HEK293 (cell line): ENCODE results near the gene CENPM.
A peak's percentile ranks its signal among the peaks of the same experiment; 100 is the strongest.

Experiments used
- CTCF ChIA-PET: fragments of 350-600 bp; formaldehyde crosslinking; extraction: SDS; loops from one replicate; lab custom pipeline; 2021; ENCODE audit warnings: antibody characterized with exemption; lab: Yijun Ruan, JAX
- POLR2A ChIA-PET: fragments of 300-600 bp; formaldehyde crosslinking; extraction: SDS; loops from one replicate; lab custom pipeline; 2020; ENCODE audit warnings: antibody characterized with exemption, inconsistent platforms; lab: Yijun Ruan, JAX
- H3K27ac ChIP-seq: fragments of 200-500 bp; sonication (Bioruptor generic); 2 replicates; pipeline ENCODE4 v1.5.1; 2014; ENCODE audit warnings: low read depth, low read length, control low read depth, inconsistent platforms; ENCODE audit errors: extremely low read depth
- H3K36me3 ChIP-seq, 2 experiments: fragments of 200-500 bp in 1 of 2; sonication (Bioruptor generic) in 1 of 2; 1 replicate in 1 of 2; 2 replicates in 1 of 2; pipeline ENCODE4 v1.5.1; 2014 to 2017; ENCODE audit warnings: inconsistent platforms in 2 of 2, low read length in 2 of 2; ENCODE audit not compliant: control insufficient read depth in 2 of 2, insufficient read depth in 1 of 2
- H3K4me1 ChIP-seq: fragments of 200-500 bp; sonication (Bioruptor generic); 2 replicates; pipeline ENCODE4 v1.5.1; 2014; ENCODE audit warnings: mild to moderate bottlenecking, low read length, inconsistent platforms; ENCODE audit not compliant: control insufficient read depth, insufficient read depth
- H3K4me3 ChIP-seq: 2 replicates; pipeline ENCODE4 v1.5.1; 2011; ENCODE audit warnings: low read depth, mild to moderate bottlenecking, control low read depth, low read length, moderate library complexity
- H3K9me3 ChIP-seq: fragments of 200-500 bp; sonication (Bioruptor generic); 2 replicates; pipeline ENCODE4 v1.5.1; 2014; ENCODE audit warnings: low read depth, low read length, inconsistent platforms; ENCODE audit not compliant: control insufficient read depth, insufficient read depth
- EGR2 ChIP-seq: fragments of 450-650 bp; formaldehyde crosslinking; IDR thresholded peaks from 2 replicates; pipeline ENCODE4 v1.5.1; 2016; ENCODE audit warnings: low read depth, missing biosample characterization, missing genetic modification characterization
- GLI2 ChIP-seq: fragments of 450-650 bp; formaldehyde crosslinking; IDR thresholded peaks from 2 replicates; pipeline ENCODE4; 2017; ENCODE audit warnings: missing biosample characterization, missing genetic modification characterization, low read depth, borderline replicate concordance
- KLF1 ChIP-seq: fragments of 450-650 bp; formaldehyde crosslinking; IDR thresholded peaks from 2 replicates; pipeline ENCODE4 v1.5.1; 2016; ENCODE audit warnings: missing biosample characterization, missing genetic modification characterization
- MZF1 ChIP-seq: fragments of 450-650 bp; formaldehyde crosslinking; IDR thresholded peaks from 2 replicates; pipeline ENCODE4 v1.5.1; 2017; ENCODE audit warnings: missing biosample characterization, missing genetic modification characterization, borderline replicate concordance
- SCRT1 ChIP-seq: fragments of 450-650 bp; formaldehyde crosslinking; IDR thresholded peaks from 2 replicates; pipeline ENCODE4 v1.5.1; 2016; ENCODE audit warnings: missing biosample characterization, missing genetic modification characterization, borderline replicate concordance
- SCRT2 ChIP-seq: fragments of 450-650 bp; formaldehyde crosslinking; IDR thresholded peaks from 2 replicates; pipeline ENCODE4 v1.5.1; 2016; ENCODE audit warnings: missing biosample characterization, missing genetic modification characterization
- SETDB1 ChIP-seq: IDR thresholded peaks from one replicate; pipeline ENCODE4 v1.6.1; 2017; ENCODE audit warnings: mild to moderate bottlenecking, low read length, moderate library complexity, mixed read lengths; ENCODE audit not compliant: insufficient read length
- ZBTB17 ChIP-seq: fragments of 450-650 bp; formaldehyde crosslinking; IDR thresholded peaks from 2 replicates; pipeline ENCODE4 v1.5.1; 2016; ENCODE audit warnings: missing biosample characterization, missing genetic modification characterization
- ZBTB20 ChIP-seq: fragments of 450-650 bp; formaldehyde crosslinking; IDR thresholded peaks from 2 replicates; pipeline ENCODE4 v1.5.1; 2016; ENCODE audit warnings: missing biosample characterization, missing genetic modification characterization
- ZBTB21 ChIP-seq: fragments of 450-650 bp; formaldehyde crosslinking; IDR thresholded peaks from 2 replicates; pipeline ENCODE4 v1.5.1; 2017; ENCODE audit warnings: missing biosample characterization, missing genetic modification characterization
- ZFHX2 ChIP-seq: fragments of 450-650 bp; formaldehyde crosslinking; conservative IDR thresholded peaks from 2 replicates; pipeline ENCODE4 v1.5.1; 2016; ENCODE audit warnings: missing biosample characterization, missing genetic modification characterization
- ZIC2 ChIP-seq: fragments of 450-650 bp; formaldehyde crosslinking; IDR thresholded peaks from 2 replicates; pipeline ENCODE4 v1.5.1; 2016; ENCODE audit warnings: missing biosample characterization, missing genetic modification characterization
- ZNF175 ChIP-seq: fragments of 450-650 bp; formaldehyde crosslinking; IDR thresholded peaks from 2 replicates; pipeline ENCODE4 v1.5.1; 2016; ENCODE audit warnings: missing biosample characterization, missing genetic modification characterization
- ZNF184 ChIP-seq: fragments of 450-650 bp; IDR thresholded peaks from 2 replicates; pipeline ENCODE4 v1.5.1; 2018; ENCODE audit warnings: missing biosample characterization, mild to moderate bottlenecking, missing genetic modification characterization
- ZNF23 ChIP-seq: fragments of 450-650 bp; formaldehyde crosslinking; IDR thresholded peaks from 2 replicates; pipeline ENCODE4 v1.5.1; 2016; ENCODE audit warnings: missing biosample characterization, missing genetic modification characterization, borderline replicate concordance
- ZNF302 ChIP-seq: fragments of 450-650 bp; formaldehyde crosslinking; IDR thresholded peaks from 2 replicates; pipeline ENCODE4 v1.5.1; 2016; ENCODE audit warnings: missing biosample characterization, missing genetic modification characterization, low read depth
- ZNF404 ChIP-seq: fragments of 450-650 bp; formaldehyde crosslinking; IDR thresholded peaks from 2 replicates; pipeline ENCODE4 v1.5.1; 2017; ENCODE audit warnings: missing biosample characterization, missing genetic modification characterization
- ZNF548 ChIP-seq: fragments of 450-650 bp; formaldehyde crosslinking; IDR thresholded peaks from 2 replicates; pipeline ENCODE4 v1.5.1; 2016; ENCODE audit warnings: missing biosample characterization, missing genetic modification characterization
- ZNF600 ChIP-seq: fragments of 450-650 bp; formaldehyde crosslinking; IDR thresholded peaks from 2 replicates; pipeline ENCODE4 v1.5.1; 2016; ENCODE audit warnings: missing biosample characterization, missing genetic modification characterization
- ZNF677 ChIP-seq: fragments of 450-650 bp; IDR thresholded peaks from 2 replicates; pipeline ENCODE4 v1.5.0; 2018; ENCODE audit warnings: missing biosample characterization, mild to moderate bottlenecking, missing genetic modification characterization, moderate library complexity
- ZSCAN23 ChIP-seq: fragments of 450-650 bp; formaldehyde crosslinking; IDR thresholded peaks from 2 replicates; pipeline ENCODE4 v1.5.1; 2016; ENCODE audit warnings: missing biosample characterization, missing genetic modification characterization
- TF ChIP-seq, protein P1 (sequence below): fragments of 450-650 bp; formaldehyde crosslinking; IDR thresholded peaks from 2 replicates; pipeline ENCODE4 v1.5.1; 2016; ENCODE audit warnings: missing biosample characterization, missing genetic modification characterization
- TF ChIP-seq, protein P2 (sequence below): fragments of 450-650 bp; formaldehyde crosslinking; IDR thresholded peaks from 2 replicates; pipeline ENCODE4 v1.5.1; 2017; ENCODE audit warnings: missing biosample characterization, missing genetic modification characterization

Gene CENPM

DNA sequence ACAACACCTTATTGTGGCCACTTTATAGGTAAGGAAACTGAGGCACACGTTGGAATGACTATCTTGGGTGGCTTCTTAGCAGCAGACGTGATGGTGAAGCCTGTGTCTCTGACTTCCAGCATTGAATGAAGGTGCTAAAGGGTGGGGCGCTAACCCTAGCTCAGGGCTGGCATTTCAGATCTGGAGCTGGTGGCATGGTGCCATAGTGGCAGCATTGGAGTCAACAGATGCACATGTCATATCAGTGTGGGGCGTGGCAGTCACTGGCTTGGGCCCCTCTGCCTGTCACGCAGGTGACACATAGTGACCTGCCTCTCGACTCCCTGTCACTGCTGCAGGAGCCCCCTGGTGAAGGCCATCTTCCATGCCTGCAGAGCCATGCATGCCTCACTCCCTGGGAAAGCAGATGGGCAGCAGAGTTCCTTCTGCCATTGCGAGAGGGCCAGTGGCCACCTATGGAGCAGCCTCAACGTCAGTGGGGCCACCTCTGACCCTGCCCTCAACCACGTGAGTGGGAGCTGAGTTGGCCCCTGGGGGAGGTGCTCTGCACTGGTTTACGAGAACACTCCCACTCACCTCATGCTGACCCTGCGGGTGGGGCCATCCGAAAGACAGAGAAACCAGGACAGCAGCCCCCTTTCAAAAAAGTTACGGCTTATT is 46.8 kb downstream of the CENPM start:
- no peak overlapping the region for H3K4me3 ChIP-seq
- no peaks in the 10 kb centered on the region for H3K4me1 ChIP-seq
- TF ChIP-seq ZIC2 (0 out of 2 replicates have a peak, but pooled peaks have one; percentile 27), EGR2 (tag by site-specific recombination) (peak; percentile 73), ZBTB20 (tag by site-specific recombination) (no peak), ZNF404 (tag by site-specific recombination) (no peak), KLF1 (tag by site-specific recombination) (0 out of 2 replicates have a peak, but pooled peaks have one; percentile 17), ZFHX2 (peak; percentile 64)
- TF ChIP-seq, protein P1, sequence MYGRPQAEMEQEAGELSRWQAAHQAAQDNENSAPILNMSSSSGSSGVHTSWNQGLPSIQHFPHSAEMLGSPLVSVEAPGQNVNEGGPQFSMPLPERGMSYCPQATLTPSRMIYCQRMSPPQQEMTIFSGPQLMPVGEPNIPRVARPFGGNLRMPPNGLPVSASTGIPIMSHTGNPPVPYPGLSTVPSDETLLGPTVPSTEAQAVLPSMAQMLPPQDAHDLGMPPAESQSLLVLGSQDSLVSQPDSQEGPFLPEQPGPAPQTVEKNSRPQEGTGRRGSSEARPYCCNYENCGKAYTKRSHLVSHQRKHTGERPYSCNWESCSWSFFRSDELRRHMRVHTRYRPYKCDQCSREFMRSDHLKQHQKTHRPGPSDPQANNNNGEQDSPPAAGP (tag by site-specific recombination): 0 out of 2 replicates have a peak, but pooled peaks have one; percentile 34
- TF ChIP-seq, protein P2, sequence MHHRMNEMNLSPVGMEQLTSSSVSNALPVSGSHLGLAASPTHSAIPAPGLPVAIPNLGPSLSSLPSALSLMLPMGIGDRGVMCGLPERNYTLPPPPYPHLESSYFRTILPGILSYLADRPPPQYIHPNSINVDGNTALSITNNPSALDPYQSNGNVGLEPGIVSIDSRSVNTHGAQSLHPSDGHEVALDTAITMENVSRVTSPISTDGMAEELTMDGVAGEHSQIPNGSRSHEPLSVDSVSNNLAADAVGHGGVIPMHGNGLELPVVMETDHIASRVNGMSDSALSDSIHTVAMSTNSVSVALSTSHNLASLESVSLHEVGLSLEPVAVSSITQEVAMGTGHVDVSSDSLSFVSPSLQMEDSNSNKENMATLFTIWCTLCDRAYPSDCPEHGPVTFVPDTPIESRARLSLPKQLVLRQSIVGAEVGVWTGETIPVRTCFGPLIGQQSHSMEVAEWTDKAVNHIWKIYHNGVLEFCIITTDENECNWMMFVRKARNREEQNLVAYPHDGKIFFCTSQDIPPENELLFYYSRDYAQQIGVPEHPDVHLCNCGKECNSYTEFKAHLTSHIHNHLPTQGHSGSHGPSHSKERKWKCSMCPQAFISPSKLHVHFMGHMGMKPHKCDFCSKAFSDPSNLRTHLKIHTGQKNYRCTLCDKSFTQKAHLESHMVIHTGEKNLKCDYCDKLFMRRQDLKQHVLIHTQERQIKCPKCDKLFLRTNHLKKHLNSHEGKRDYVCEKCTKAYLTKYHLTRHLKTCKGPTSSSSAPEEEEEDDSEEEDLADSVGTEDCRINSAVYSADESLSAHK: no peak
- no peaks in the 10 kb centered on the region for H3K9me3 ChIP-seq
- peaks cover 12 to 79% of the 10 kb centered on the region in 2 experiments; a peak in 2 of 3 replicates for H3K36me3 ChIP-seq
- CTCF ChIA-PET: interaction anchor here (1.0 to 1.4 kb wide), 2 partner anchors 154 to 203 kb away, joined by 3 to 4 read pairs; no protein-coding TSS in a partner anchor
- no peak overlapping the region for H3K27ac ChIP-seq
- POLR2A ChIA-PET: no interaction called here

DNA sequence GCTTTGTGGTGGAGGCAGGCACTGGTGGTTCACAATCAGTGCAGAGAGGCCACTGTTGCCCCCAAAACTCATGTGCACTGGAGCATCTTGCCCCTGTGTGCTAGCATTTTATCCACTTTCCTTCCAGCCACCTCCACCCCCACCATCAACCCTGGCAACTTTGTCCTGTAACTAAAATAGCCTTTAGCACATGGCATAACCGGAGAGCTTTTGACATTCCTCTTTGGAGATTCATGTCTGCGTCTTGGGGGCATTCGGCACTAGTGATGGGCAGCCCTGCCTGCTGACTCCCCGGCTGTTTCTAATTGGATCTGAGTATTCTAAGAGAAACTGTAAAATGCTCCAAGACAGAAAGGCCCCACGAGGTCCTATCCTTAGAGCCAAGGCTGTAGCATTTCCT is 47.8 kb downstream of the CENPM start:
- H3K9me3 ChIP-seq: no peaks in the 10 kb centered on the region
- no peak for TF ChIP-seq ZBTB17 (tag by site-specific recombination)
- H3K27ac ChIP-seq: no peak overlapping the region
- POLR2A ChIA-PET: no interaction called here
- CTCF ChIA-PET: interaction anchor here (1.4 to 1.9 kb wide), 2 partner anchors 42 to 202 kb away, joined by 3 to 4 read pairs; no protein-coding TSS in a partner anchor
- peaks cover 16 to 78% of the 10 kb centered on the region in 2 experiments for H3K36me3 ChIP-seq
- no peaks in the 10 kb centered on the region for H3K4me1 ChIP-seq
- no peak overlapping the region for H3K4me3 ChIP-seq

DNA sequence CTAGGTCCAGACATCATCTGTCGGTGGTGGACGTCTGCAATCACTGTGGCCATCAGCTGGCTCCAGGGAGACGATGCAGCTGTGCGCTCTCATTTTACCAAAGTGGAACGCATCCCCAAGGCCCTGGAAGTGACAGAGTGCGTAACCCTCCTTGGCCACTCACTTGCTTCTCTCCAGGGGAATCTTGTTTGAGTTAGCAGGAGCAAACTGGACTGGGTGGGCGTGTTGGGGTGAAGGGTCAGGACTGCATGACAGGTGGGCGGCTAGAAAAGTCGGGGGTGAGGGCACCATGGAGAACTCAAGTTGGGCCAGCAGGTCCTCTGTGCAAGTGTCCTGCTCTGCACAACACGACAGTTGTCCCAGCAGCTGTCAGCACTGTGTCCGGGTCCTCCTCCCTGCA is 48.3 kb downstream of the CENPM start:
- Histone ChIP-seq H3K4me3 (no peak overlapping the region), H3K36me3 (peaks cover 17 to 77% of the 10 kb centered on the region in 2 experiments), H3K4me1 (no peaks in the 10 kb centered on the region), H3K27ac (no peak overlapping the region), H3K9me3 (no peaks in the 10 kb centered on the region)
- ChIA-PET CTCF (interaction anchor here (1.4 to 1.9 kb wide), 2 partner anchors 42 to 201 kb away, joined by 3 to 4 read pairs; no protein-coding TSS in a partner anchor), POLR2A (no interaction called here)
- TF ChIP-seq ZFHX2 (0 out of 2 replicates have a peak, but pooled peaks have one; percentile 8), EGR2 (tag by site-specific recombination) (0 out of 2 replicates have a peak, but pooled peaks have one; percentile 16), GLI2 (tag by site-specific recombination) (no peak)

DNA sequence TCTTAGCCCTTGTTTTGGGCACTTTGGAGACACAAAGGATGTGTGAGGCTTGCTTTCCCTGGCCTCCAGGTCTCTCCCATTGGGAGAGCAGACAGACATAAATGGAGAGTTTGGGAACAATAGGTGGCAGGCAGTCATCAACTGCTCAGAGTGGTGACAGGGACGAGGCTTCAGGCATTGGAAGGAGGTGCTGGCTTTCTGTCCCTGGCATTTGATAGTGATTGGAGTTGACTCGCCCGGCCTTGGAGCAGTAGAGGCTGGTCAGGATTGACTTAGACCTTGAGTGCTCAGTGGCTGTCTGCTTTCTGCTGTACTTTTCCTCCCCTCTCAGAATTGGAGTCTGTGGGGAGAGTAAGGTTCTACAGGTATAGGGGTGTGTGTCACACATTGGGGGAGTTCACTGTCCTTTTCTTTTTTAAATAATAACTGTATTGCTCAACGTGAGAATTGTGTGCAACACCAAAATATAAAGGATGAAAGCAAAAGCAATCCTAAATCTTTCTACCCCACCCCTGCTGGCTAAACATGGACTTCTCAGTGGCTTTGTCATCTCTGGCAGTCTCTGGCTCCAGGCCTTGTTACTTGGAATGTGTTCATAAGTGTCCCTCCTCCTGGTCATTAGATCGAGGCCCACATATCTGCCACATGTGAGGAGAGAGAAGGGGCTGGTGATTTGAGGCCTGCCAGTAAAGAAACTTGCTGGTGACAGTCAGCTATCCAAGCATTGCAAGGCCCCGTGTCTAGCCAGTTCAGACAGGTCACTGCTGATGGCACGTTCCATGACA is 53.2 kb downstream of the CENPM start:
- Histone ChIP-seq H3K27ac (no peak overlapping the region), H3K4me1 (no peaks in the 10 kb centered on the region), H3K36me3 (peaks cover 38 to 68% of the 10 kb centered on the region in 2 experiments), H3K4me3 (no peak overlapping the region), H3K9me3 (no peaks in the 10 kb centered on the region)
- ChIA-PET CTCF (no interaction called here), POLR2A (interaction anchor here (1.0 to 2.4 kb wide), 2 partner anchors 9 to 13 kb away, joined by 4 to 10 read pairs; no protein-coding TSS in a partner anchor)
- TF ChIP-seq ZNF302 (tag by site-specific recombination) (no peak), ZNF184 (tag by site-specific recombination) (no peak), ZBTB21 (tag by site-specific recombination) (no peak), ZNF175 (tag by site-specific recombination) (no peak), ZNF600 (tag by site-specific recombination) (no peak), GLI2 (tag by site-specific recombination) (no peak), SETDB1 (no peak), MZF1 (tag by site-specific recombination) (no peak), ZNF677 (tag by site-specific recombination) (no peak), ZSCAN23 (no peak), SCRT2 (no peak), ZNF548 (tag by site-specific recombination) (no peak), SCRT1 (tag by site-specific recombination) (no peak), ZNF23 (tag by site-specific recombination) (no peak)
